ENCODE data around the gene NDE1.

DNA sequence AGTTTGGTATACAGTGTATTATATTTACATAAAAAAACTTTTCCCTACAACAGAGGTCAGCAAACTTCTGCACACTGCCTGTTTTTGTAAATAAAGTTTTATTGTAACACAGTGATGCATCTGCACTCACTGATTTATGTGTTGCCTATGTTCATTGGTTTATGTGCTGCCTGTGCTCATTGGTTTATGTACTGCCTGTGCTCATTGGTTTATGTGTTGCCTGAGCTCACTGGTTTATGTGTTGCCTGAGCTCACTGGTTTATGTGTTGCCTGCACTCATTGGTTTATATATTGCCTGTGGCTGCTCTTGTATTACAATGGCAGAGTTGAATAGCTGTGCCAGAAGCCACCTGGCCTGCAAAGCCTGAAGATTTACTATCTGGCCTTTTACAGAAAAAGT lies 125.2 kb downstream of the NDE1 start:
- TF ChIP-seq, protein P1, sequence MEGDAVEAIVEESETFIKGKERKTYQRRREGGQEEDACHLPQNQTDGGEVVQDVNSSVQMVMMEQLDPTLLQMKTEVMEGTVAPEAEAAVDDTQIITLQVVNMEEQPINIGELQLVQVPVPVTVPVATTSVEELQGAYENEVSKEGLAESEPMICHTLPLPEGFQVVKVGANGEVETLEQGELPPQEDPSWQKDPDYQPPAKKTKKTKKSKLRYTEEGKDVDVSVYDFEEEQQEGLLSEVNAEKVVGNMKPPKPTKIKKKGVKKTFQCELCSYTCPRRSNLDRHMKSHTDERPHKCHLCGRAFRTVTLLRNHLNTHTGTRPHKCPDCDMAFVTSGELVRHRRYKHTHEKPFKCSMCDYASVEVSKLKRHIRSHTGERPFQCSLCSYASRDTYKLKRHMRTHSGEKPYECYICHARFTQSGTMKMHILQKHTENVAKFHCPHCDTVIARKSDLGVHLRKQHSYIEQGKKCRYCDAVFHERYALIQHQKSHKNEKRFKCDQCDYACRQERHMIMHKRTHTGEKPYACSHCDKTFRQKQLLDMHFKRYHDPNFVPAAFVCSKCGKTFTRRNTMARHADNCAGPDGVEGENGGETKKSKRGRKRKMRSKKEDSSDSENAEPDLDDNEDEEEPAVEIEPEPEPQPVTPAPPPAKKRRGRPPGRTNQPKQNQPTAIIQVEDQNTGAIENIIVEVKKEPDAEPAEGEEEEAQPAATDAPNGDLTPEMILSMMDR (conservative IDR thresholded peaks at IDR 0.05; ENCODE audit: low read length), result no peak
- no peak for TF ChIP-seq EZH2phosphoT487 (IDR thresholded peaks at IDR 0.05; ENCODE audit: borderline replicate concordance, low read depth, low read length)

All from OCI-LY7 (cell line).